ENCODE data around the gene MED25.

The MED25 gene

DNA sequence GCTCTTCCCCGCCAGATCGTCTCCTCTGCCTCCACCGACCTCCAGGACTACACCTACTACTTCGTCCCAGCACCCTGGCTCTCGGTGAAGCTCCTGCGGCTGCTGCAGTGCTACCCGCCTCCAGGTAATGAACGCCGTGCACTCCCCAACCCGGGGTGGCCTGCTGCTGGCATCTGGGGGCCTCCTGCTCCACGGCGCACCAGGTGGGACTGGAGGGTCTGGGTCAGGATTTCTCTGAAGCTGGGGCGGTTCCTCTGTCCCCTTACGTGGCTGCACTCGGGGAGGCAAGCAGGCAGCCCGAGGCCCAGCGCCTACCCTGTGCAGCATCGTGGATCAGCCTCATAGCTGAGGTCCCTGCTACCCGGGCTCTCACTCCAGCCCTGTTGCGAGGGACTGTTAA lies 22.5 kb upstream of the MED25 start:
- H3K9me3 ChIP-seq = no peaks in the 10 kb centered on the region
- H4K20me1 ChIP-seq = 0 out of 2 replicates have a peak, but pooled peaks cover 6% of the 10 kb centered on the region
- TF ChIP-seq Cebpa-rat (IDR thresholded peaks at IDR 0.05) = no peak
- no peak overlapping the region for H3K4me2 ChIP-seq
- peaks cover 100% of the 10 kb centered on the region for H3K36me3 ChIP-seq
- no peak overlapping the region for H3K27ac ChIP-seq
- H3K4me3 ChIP-seq = no peak overlapping the region
- H3K9ac ChIP-seq = no peak overlapping the region
- no peaks in the 10 kb centered on the region for H3K4me1 ChIP-seq
- no peaks in the 10 kb centered on the region for H3K27me3 ChIP-seq

DNA sequence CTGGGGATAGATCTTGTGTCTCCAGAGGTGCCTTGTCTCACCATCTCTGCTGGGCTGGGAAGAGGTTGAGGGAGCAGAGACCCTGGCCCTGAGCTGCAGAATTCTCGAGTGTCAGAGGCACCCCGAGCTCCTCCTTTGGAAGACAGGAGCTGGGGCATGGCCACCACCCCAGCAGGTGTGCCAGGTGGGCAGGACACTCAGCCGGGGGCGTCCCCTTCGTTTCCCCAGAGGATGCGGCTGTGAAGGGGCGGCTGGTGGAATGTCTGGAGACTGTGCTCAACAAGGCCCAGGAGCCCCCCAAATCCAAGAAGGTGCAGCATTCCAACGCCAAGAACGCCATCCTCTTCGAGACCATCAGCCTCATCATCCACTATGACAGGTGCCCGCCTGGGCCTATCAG lies 19.5 kb upstream of the MED25 start:
- Histone ChIP-seq H3K27me3 (no peaks in the 10 kb centered on the region), H3K9me3 (no peaks in the 10 kb centered on the region), H3K9ac (no peak overlapping the region), H3K4me2 (no peak overlapping the region), H4K20me1 (no peaks in the 10 kb centered on the region), H3K27ac (no peak overlapping the region), H3K36me3 (peaks cover 94% of the 10 kb centered on the region), H3K4me1 (peaks cover 14% of the 10 kb centered on the region), H3K4me3 (no peak overlapping the region)
- TF ChIP-seq Cebpa-rat (IDR thresholded peaks at IDR 0.05) = no peak

- H4K20me1 ChIP-seq = no peaks in the 10 kb centered on the region
Measured at GRCh38 chr19:49799271-49799797, 18.8 kb upstream of the MED25 start.

DNA sequence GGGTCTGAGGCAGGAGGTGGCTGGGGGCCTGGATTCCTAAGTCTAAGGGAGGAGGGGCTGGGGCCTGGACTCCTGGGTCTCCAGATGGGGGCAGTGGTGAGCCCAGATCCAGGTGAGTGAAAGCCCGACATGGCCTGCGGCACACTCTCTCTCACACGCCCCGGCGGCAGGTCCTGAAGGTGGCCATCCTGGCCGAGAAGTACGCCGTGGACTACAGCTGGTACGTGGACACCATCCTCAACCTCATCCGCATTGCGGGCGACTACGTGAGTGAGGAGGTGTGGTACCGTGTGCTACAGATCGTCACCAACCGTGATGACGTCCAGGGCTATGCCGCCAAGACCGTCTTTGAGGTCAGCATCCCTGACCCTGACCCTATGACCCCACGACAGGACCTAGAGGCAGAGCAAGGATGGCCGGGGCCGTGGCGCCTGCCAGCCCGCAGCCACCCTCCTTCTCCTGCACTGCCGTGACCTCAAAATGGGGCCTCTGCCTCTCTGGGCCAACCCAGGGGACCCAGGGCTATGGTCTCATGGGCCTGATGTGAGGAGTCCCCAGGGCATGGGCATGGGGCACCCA lies 18.2 kb upstream of the MED25 start:
- Histone ChIP-seq H3K4me1 (peaks cover 14% of the 10 kb centered on the region), H3K4me2 (no peak overlapping the region), H4K20me1 (no peaks in the 10 kb centered on the region), H3K27ac (no peak overlapping the region), H3K36me3 (peaks cover 94% of the 10 kb centered on the region), H3K9ac (no peak overlapping the region), H3K4me3 (no peak overlapping the region), H3K27me3 (no peaks in the 10 kb centered on the region), H3K9me3 (no peaks in the 10 kb centered on the region)
- no peak for TF ChIP-seq Cebpa-rat (IDR thresholded peaks at IDR 0.05)

More at GRCh38 chr19:49799271-49799797, 18.8 kb upstream of the MED25 start:
- H3K9ac ChIP-seq = no peak overlapping the region
- peaks cover 94% of the 10 kb centered on the region for H3K36me3 ChIP-seq
- no peaks in the 10 kb centered on the region for H3K27me3 ChIP-seq
- H3K9me3 ChIP-seq = no peaks in the 10 kb centered on the region
- no peak overlapping the region for H3K4me2 ChIP-seq
- H3K4me1 ChIP-seq = peaks cover 14% of the 10 kb centered on the region
- H3K4me3 ChIP-seq = no peak overlapping the region
- no peak overlapping the region for H3K27ac ChIP-seq
- no peak for TF ChIP-seq Cebpa-rat (IDR thresholded peaks at IDR 0.05)

- Histone ChIP-seq H3K27me3 (no peaks in the 10 kb centered on the region), H3K9me3 (no peaks in the 10 kb centered on the region), H3K36me3 (peaks cover 93% of the 10 kb centered on the region), H3K4me3 (no peak overlapping the region), H3K4me1 (peaks cover 14% of the 10 kb centered on the region), H3K9ac (no peak overlapping the region), H4K20me1 (no peaks in the 10 kb centered on the region), H3K27ac (no peak overlapping the region), H3K4me2 (no peak overlapping the region)
- TF ChIP-seq Cebpa-rat (IDR thresholded peaks at IDR 0.05) = no peak
Measured at GRCh38 chr19:49800771-49801170, 17.3 kb upstream of the MED25 start.

DNA sequence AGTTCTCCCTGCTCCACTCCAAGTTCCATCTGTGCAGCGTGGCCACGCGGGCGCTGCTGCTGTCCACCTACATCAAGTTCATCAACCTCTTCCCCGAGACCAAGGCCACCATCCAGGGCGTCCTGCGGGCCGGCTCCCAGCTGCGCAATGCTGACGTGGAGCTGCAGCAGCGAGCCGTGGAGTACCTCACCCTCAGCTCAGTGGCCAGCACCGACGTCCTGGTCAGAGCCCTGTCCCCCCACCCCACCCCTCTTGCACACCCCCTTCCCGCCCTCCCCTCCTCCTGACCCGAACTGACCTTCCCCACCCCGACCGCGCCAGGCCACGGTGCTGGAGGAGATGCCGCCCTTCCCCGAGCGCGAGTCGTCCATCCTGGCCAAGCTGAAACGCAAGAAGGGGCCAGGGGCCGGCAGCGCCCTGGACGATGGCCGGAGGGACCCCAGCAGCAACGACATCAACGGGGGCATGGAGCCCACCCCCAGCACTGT lies 16.6 kb upstream of the MED25 start:
- Histone ChIP-seq H3K4me1 (peaks cover 14% of the 10 kb centered on the region), H3K4me3 (no peak overlapping the region), H3K27me3 (no peaks in the 10 kb centered on the region), H3K9me3 (no peaks in the 10 kb centered on the region), H3K9ac (no peak overlapping the region), H4K20me1 (no peaks in the 10 kb centered on the region), H3K27ac (no peak overlapping the region), H3K4me2 (peak overlapping the region; percentile 66; the same call in 1 of the 2 replicates), H3K36me3 (peaks cover 93% of the 10 kb centered on the region)
- TF ChIP-seq Cebpa-rat (IDR thresholded peaks at IDR 0.05) = no peak

- H3K9me3 ChIP-seq = no peaks in the 10 kb centered on the region
- TF ChIP-seq Cebpa-rat (IDR thresholded peaks at IDR 0.05) = no peak
- H3K4me2 ChIP-seq = peak overlapping the region; percentile 66
- H3K4me3 ChIP-seq = no peak overlapping the region
- H3K27me3 ChIP-seq = no peaks in the 10 kb centered on the region
- H3K4me1 ChIP-seq = peaks cover 16% of the 10 kb centered on the region
- peak overlapping the region; percentile 35; the same call in 1 of the 2 replicates for H3K27ac ChIP-seq
- peaks cover 90% of the 10 kb centered on the region for H3K36me3 ChIP-seq
- no peak overlapping the region for H3K9ac ChIP-seq
- no peaks in the 10 kb centered on the region for H4K20me1 ChIP-seq
Measured at GRCh38 chr19:49801966-49802661, 16.0 kb upstream of the MED25 start.

- peaks cover 89% of the 10 kb centered on the region for H3K36me3 ChIP-seq
- H3K4me1 ChIP-seq = peaks cover 25% of the 10 kb centered on the region
- TF ChIP-seq Cebpa-rat (IDR thresholded peaks at IDR 0.05) = no peak
- peak overlapping the region; percentile 66 for H3K4me2 ChIP-seq
- H3K4me3 ChIP-seq = no peak overlapping the region
- H3K27me3 ChIP-seq = no peaks in the 10 kb centered on the region
- no peaks in the 10 kb centered on the region for H4K20me1 ChIP-seq
- no peak overlapping the region for H3K9ac ChIP-seq
- H3K27ac ChIP-seq = 0 out of 2 replicates have a peak overlapping the region, but pooled peaks have one; percentile 35
- no peaks in the 10 kb centered on the region for H3K9me3 ChIP-seq
Measured at GRCh38 chr19:49802836-49803528, 15.1 kb upstream of the MED25 start.

- Histone ChIP-seq H3K4me3 (no peak overlapping the region), H3K27ac (no peak overlapping the region), H3K4me1 (peaks cover 30% of the 10 kb centered on the region), H4K20me1 (no peaks in the 10 kb centered on the region), H3K9ac (no peak overlapping the region), H3K4me2 (no peak overlapping the region), H3K27me3 (no peaks in the 10 kb centered on the region), H3K36me3 (peaks cover 83% of the 10 kb centered on the region), H3K9me3 (no peaks in the 10 kb centered on the region)
- no peak for TF ChIP-seq Cebpa-rat (IDR thresholded peaks at IDR 0.05)
Measured at GRCh38 chr19:49803529-49803856, 14.6 kb upstream of the MED25 start.

Data from BLaER1 (cell line).